Measurements from ENCODE around the gene L3MBTL1. TPM values are rescaled to one million over a fixed set of nuclear protein-coding genes. Genes with fewer than 3 reads are reported as not detected.

The L3MBTL1 gene
- total and polyA plus RNA-seq, 2 donors (not counting 1 experiment from before 2014, with no cell fraction given) = 1.5 to 10.7 TPM

DNA sequence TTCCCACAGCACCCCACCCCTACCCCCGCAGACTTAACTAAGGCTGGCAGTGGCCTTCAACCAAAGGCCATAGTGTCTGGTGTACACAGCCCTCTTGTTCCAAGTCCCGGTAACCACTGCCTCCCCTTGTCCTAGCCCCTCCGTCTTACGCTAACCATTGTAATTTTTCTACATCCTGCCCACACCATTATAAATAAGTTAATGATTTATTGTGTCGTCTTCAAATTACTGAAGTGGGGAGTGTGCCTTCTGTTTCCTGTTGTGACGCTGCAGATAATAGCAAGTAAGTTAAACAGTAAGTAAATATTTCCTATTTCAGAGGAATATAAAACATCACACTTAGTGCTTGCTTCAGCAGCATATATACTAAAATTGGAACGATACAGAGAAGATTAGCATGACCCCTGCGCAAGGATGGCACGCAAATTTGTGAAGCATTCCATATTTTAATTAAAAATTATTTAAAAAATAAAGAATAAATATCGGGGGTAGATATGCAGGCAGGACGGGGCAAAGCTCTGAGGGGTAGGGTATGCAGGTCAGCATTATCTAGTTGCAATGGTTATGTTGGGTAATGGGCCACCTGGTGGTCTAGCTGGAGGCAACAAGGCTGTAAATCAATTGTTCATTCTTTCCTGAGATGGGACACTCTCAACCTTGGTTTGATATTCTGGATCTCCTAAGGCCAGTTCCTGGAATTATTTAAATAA is 34.7 kb upstream of the L3MBTL1 start:
- Histone ChIP-seq H4K20me1 (ENCODE audit: control insufficient read depth, extremely low read depth, insufficient read depth, low read length) (no peaks in the 10 kb centered on the region), H3K27ac (ENCODE audit: insufficient read depth, low read length) (no peak overlapping the region), H2AFZ (ENCODE audit: low read length) (no peak overlapping the region), H3K4me3 (replicated peaks in 1 of 4; ENCODE audit: control extremely low read depth in 1 of 4, insufficient read depth in 1 of 4, low read depth in 3 of 4, low read length in 4 of 4) (no peak overlapping the region), H3K79me2 (ENCODE audit: control insufficient read depth, insufficient read depth, low read length) (no peaks in the 10 kb centered on the region), H3K9ac (ENCODE audit: insufficient read depth, low read length) (no peak overlapping the region), H3K9me3 (ENCODE audit: control insufficient read depth, insufficient read depth, low read depth, low read length) (no peaks in the 10 kb centered on the region), H3K36me3 (ENCODE audit: control insufficient read depth, insufficient read depth, low read length) (peaks cover 3% of the 10 kb centered on the region), H3K27me3 (ENCODE audit: control insufficient read depth, insufficient read depth, low read length) (no peaks in the 10 kb centered on the region), H3K4me1 (ENCODE audit: control insufficient read depth, extremely low read depth, insufficient read depth, low read length) (no peaks in the 10 kb centered on the region), H3K4me2 (ENCODE audit: extremely low read depth, insufficient read depth, low read length) (no peak overlapping the region)
- no peak for TF ChIP-seq EZH2 (IDR thresholded peaks at IDR 0.05; ENCODE audit: low read length, missing control alignments)
- TF ChIP-seq, protein P1, sequence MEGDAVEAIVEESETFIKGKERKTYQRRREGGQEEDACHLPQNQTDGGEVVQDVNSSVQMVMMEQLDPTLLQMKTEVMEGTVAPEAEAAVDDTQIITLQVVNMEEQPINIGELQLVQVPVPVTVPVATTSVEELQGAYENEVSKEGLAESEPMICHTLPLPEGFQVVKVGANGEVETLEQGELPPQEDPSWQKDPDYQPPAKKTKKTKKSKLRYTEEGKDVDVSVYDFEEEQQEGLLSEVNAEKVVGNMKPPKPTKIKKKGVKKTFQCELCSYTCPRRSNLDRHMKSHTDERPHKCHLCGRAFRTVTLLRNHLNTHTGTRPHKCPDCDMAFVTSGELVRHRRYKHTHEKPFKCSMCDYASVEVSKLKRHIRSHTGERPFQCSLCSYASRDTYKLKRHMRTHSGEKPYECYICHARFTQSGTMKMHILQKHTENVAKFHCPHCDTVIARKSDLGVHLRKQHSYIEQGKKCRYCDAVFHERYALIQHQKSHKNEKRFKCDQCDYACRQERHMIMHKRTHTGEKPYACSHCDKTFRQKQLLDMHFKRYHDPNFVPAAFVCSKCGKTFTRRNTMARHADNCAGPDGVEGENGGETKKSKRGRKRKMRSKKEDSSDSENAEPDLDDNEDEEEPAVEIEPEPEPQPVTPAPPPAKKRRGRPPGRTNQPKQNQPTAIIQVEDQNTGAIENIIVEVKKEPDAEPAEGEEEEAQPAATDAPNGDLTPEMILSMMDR (conservative IDR thresholded peaks at IDR 0.05 in 1 of 2, IDR thresholded peaks at IDR 0.05 in 1 of 2; ENCODE audit: low read depth in 1 of 2, low read length in 2 of 2) = no peak
- DNase-seq (ENCODE audit: low read depth in 2 of 2) = no peak

DNA sequence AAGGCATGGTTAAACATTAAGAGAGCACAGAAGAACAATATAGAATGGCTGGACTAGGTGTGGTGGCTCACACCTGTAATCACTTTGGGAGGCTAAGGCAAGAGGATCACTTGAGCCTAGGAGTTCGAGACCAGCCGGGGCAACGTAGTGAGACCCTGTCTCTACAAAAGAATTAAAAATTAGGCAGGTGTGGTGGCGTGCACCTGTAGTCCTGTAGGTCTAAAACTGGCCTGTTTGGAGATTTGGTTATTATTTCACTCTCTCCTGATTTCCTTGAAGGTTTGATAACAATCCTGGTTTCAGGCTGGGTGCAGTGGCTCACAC is 34.2 kb upstream of the L3MBTL1 start:
- no peaks in the 10 kb centered on the region for H4K20me1 ChIP-seq (ENCODE audit: control insufficient read depth, extremely low read depth, insufficient read depth, low read length)
- H3K4me3 ChIP-seq (replicated peaks in 1 of 4; ENCODE audit: control extremely low read depth in 1 of 4, insufficient read depth in 1 of 4, low read depth in 3 of 4, low read length in 4 of 4) = no peak overlapping the region
- peaks cover 3% of the 10 kb centered on the region for H3K36me3 ChIP-seq (ENCODE audit: control insufficient read depth, insufficient read depth, low read length)
- no peak for DNase-seq (ENCODE audit: low read depth in 2 of 2)
- no peaks in the 10 kb centered on the region for H3K4me1 ChIP-seq (ENCODE audit: control insufficient read depth, extremely low read depth, insufficient read depth, low read length)
- no peak overlapping the region for H3K27ac ChIP-seq (ENCODE audit: insufficient read depth, low read length)
- H3K9ac ChIP-seq (ENCODE audit: insufficient read depth, low read length) = no peak overlapping the region
- H3K27me3 ChIP-seq (ENCODE audit: control insufficient read depth, insufficient read depth, low read length) = no peaks in the 10 kb centered on the region
- TF ChIP-seq EZH2 (IDR thresholded peaks at IDR 0.05; ENCODE audit: low read length, missing control alignments) = no peak
- TF ChIP-seq, protein P1 (conservative IDR thresholded peaks at IDR 0.05 in 1 of 2, IDR thresholded peaks at IDR 0.05 in 1 of 2; ENCODE audit: low read depth in 1 of 2, low read length in 2 of 2) = no peak
- no peaks in the 10 kb centered on the region for H3K79me2 ChIP-seq (ENCODE audit: control insufficient read depth, insufficient read depth, low read length)
- no peak overlapping the region for H3K4me2 ChIP-seq (ENCODE audit: extremely low read depth, insufficient read depth, low read length)
- no peak overlapping the region for H2AFZ ChIP-seq (ENCODE audit: low read length)
- no peaks in the 10 kb centered on the region for H3K9me3 ChIP-seq (ENCODE audit: control insufficient read depth, insufficient read depth, low read depth, low read length)

DNA sequence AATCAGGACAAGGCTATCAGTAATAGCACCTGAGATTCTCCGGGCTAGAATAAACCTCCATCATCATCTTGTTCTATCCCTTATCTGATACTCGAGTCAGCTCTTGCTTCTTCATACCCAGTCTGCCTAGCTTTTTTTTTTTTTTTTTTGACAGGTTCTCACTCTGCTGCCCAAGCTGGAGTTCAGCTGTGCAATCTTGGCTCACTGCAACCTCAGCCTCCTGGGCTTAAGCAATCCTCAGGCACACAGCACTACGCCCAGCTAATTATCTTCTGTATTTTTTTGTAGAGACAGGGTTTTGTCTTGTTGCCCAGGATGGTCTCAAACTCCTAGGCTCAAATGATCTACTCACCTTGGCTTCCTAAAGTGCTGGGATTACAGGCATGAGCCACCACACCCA is 30.3 kb upstream of the L3MBTL1 start:
- H2AFZ ChIP-seq (ENCODE audit: low read length) = no peak overlapping the region
- H3K36me3 ChIP-seq (ENCODE audit: control insufficient read depth, insufficient read depth, low read length) = no peaks in the 10 kb centered on the region
- no peaks in the 10 kb centered on the region for H3K79me2 ChIP-seq (ENCODE audit: control insufficient read depth, insufficient read depth, low read length)
- no peaks in the 10 kb centered on the region for H3K4me1 ChIP-seq (ENCODE audit: control insufficient read depth, extremely low read depth, insufficient read depth, low read length)
- no peaks in the 10 kb centered on the region for H3K9me3 ChIP-seq (ENCODE audit: control insufficient read depth, insufficient read depth, low read depth, low read length)
- no peak for TF ChIP-seq EZH2 (IDR thresholded peaks at IDR 0.05; ENCODE audit: low read length, missing control alignments)
- TF ChIP-seq, protein P1 (conservative IDR thresholded peaks at IDR 0.05 in 1 of 2, IDR thresholded peaks at IDR 0.05 in 1 of 2; ENCODE audit: low read depth in 1 of 2, low read length in 2 of 2) = no peak
- DNase-seq (ENCODE audit: low read depth in 2 of 2) = no peak
- H3K27me3 ChIP-seq (ENCODE audit: control insufficient read depth, insufficient read depth, low read length) = no peaks in the 10 kb centered on the region
- no peak overlapping the region for H3K27ac ChIP-seq (ENCODE audit: insufficient read depth, low read length)
- H4K20me1 ChIP-seq (ENCODE audit: control insufficient read depth, extremely low read depth, insufficient read depth, low read length) = no peaks in the 10 kb centered on the region
- H3K4me2 ChIP-seq (ENCODE audit: extremely low read depth, insufficient read depth, low read length) = no peak overlapping the region
- H3K9ac ChIP-seq (ENCODE audit: insufficient read depth, low read length) = no peak overlapping the region
- no peak overlapping the region for H3K4me3 ChIP-seq (replicated peaks in 1 of 4; ENCODE audit: control extremely low read depth in 1 of 4, insufficient read depth in 1 of 4, low read depth in 3 of 4, low read length in 4 of 4)

All from fibroblast of lung (primary cell).